HCT116 (cell line): ENCODE measurements around the gene DEFB128.

ENCODE experiments used
- CEBPB ChIP-seq: IDR thresholded peaks from 2 replicates; pipeline ENCODE4 v1.6.1; 2012; ENCODE audit warnings: low read depth
- CTCF ChIP-seq, 3 experiments: fragments of 200-600 bp in 1 of 3; sonication (generic) in 1 of 3; IDR thresholded peaks in 2 of 3; conservative IDR thresholded peaks in 1 of 3; 2 replicates each; pipeline ENCODE4 v1.5.1; 2012 to 2017; ENCODE audit warnings: low read depth in 2 of 3, low read length in 2 of 3, antibody characterized with exemption in 1 of 3, borderline replicate concordance in 1 of 3, control low read depth in 1 of 3, mild to moderate bottlenecking in 1 of 3, mixed read lengths in 1 of 3, mixed run types in 1 of 3, moderate library complexity in 1 of 3; ENCODE audit not compliant: insufficient read depth in 1 of 3
- ELF1 ChIP-seq: IDR thresholded peaks from 2 replicates; pipeline ENCODE4 v1.6.1; 2012; ENCODE audit warnings: low read depth, borderline replicate concordance
- EZH2 ChIP-seq: fragments of 200-600 bp; sonication (generic); IDR thresholded peaks from 2 replicates; pipeline ENCODE4 v1.6.1; 2017; ENCODE audit warnings: antibody characterized with exemption, mixed run types
- JUND ChIP-seq: IDR thresholded peaks from 2 replicates; pipeline ENCODE4 v1.6.1; 2012
- POLR2A ChIP-seq: IDR thresholded peaks from 2 replicates; pipeline ENCODE4 v1.7.0; 2011; ENCODE audit warnings: borderline replicate concordance; ENCODE audit not compliant: insufficient read depth, insufficient read length; ENCODE audit errors: extremely low read depth
- POLR2AphosphoS5 ChIP-seq: IDR thresholded peaks from 2 replicates; pipeline ENCODE4 v1.6.1; 2011; ENCODE audit warnings: mild to moderate bottlenecking, low read depth, low read length, moderate library complexity
- RAD21 ChIP-seq: IDR thresholded peaks from 2 replicates; pipeline ENCODE4 v1.6.1; 2012; ENCODE audit warnings: low read depth, mild to moderate bottlenecking
- SP1 ChIP-seq: IDR thresholded peaks from 2 replicates; pipeline ENCODE4 v1.6.1; 2012; ENCODE audit warnings: low read depth
- SRF ChIP-seq: IDR thresholded peaks from 2 replicates; pipeline ENCODE4 v1.6.1; 2012; ENCODE audit warnings: low read depth
- YY1 ChIP-seq: IDR thresholded peaks from 2 replicates; pipeline ENCODE4 v1.6.1; 2011; ENCODE audit warnings: low read length, low read depth, moderate library complexity, mild to moderate bottlenecking; ENCODE audit not compliant: insufficient replicate concordance; ENCODE audit errors: extremely low read depth
- ZBTB33 ChIP-seq: IDR thresholded peaks from 2 replicates; pipeline ENCODE4 v1.6.1; 2011; ENCODE audit warnings: mild to moderate bottlenecking, low read length, moderate library complexity; ENCODE audit not compliant: insufficient replicate concordance; ENCODE audit errors: extremely low read depth
- TF ChIP-seq, protein P1 (sequence below): IDR thresholded peaks from 2 replicates; pipeline ENCODE4 v1.6.1; 2012; ENCODE audit warnings: low read depth

GRCh38 chr20:189611-190010, at the start of gene DEFB128:
- TF ChIP-seq EZH2 = no peak
- no peak for TF ChIP-seq SP1
- TF ChIP-seq JUND = no peak
- TF ChIP-seq POLR2AphosphoS5 = no peak
- no peak for TF ChIP-seq CTCF (IDR thresholded peaks at IDR 0.05 in 2 of 3, conservative IDR thresholded peaks at IDR 0.05 in 1 of 3; ENCODE audit: borderline replicate concordance in 1 of 3, insufficient read depth in 1 of 3, low read depth in 2 of 3, low read length in 2 of 3)
- no peak for TF ChIP-seq CEBPB
- TF ChIP-seq YY1 = no peak
- TF ChIP-seq RAD21 = no peak
- no peak for TF ChIP-seq ZBTB33
- TF ChIP-seq, protein P1, sequence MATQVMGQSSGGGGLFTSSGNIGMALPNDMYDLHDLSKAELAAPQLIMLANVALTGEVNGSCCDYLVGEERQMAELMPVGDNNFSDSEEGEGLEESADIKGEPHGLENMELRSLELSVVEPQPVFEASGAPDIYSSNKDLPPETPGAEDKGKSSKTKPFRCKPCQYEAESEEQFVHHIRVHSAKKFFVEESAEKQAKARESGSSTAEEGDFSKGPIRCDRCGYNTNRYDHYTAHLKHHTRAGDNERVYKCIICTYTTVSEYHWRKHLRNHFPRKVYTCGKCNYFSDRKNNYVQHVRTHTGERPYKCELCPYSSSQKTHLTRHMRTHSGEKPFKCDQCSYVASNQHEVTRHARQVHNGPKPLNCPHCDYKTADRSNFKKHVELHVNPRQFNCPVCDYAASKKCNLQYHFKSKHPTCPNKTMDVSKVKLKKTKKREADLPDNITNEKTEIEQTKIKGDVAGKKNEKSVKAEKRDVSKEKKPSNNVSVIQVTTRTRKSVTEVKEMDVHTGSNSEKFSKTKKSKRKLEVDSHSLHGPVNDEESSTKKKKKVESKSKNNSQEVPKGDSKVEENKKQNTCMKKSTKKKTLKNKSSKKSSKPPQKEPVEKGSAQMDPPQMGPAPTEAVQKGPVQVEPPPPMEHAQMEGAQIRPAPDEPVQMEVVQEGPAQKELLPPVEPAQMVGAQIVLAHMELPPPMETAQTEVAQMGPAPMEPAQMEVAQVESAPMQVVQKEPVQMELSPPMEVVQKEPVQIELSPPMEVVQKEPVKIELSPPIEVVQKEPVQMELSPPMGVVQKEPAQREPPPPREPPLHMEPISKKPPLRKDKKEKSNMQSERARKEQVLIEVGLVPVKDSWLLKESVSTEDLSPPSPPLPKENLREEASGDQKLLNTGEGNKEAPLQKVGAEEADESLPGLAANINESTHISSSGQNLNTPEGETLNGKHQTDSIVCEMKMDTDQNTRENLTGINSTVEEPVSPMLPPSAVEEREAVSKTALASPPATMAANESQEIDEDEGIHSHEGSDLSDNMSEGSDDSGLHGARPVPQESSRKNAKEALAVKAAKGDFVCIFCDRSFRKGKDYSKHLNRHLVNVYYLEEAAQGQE = no peak
- TF ChIP-seq POLR2A = no peak
- TF ChIP-seq SRF = no peak
- no peak for TF ChIP-seq ELF1
